Globus pallidus (tissue), 1 donor: Measurements from ENCODE around the gene STARD7.
"Not testable (repeated sequence)": the region's sequence is repeated elsewhere in the genome, so short reads cannot be mapped to it uniquely, and the experiment has no call there.

Source experiments
- DNase-seq: peaks from one replicate; pipeline ENCODE4 v3.0.0-alpha.2; 2015; ENCODE audit warnings: low spot score

The STARD7 gene

GRCh38 chr2:96236882-96237281, 28.3 kb upstream of the STARD7 start:
- DNase-seq = no peak

- DNase-seq = no peak
These were observed 25.3 kb upstream of the STARD7 start for GRCh38 chr2:96233880-96234316.

- no peak for DNase-seq
These were observed 24.8 kb upstream of the STARD7 start for GRCh38 chr2:96233436-96233835.

DNA sequence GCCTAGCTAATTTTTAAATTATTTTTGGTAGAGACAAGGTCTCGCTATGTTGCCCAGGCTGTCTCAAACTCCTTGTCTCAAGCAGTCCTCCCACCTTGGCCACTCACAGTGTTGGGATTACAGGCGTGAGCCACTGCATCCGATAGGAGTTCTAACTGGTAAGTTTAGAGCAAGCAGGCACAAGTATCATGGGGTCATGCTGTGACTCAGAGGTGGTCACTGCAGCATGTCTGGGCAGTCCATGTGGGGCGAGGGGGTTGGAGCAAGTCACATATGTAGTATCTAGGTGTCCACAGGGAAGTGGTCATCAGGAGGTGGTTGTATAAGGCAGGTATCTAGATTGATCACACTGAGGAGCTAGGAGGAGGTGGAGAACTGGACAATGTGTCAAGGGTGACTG, 22.7 kb upstream of the STARD7 start:
- DNase-seq = no peak

- peak; percentile 41 for DNase-seq
These were observed 16.4 kb upstream of the STARD7 start for GRCh38 chr2:96225016-96225533.

DNA sequence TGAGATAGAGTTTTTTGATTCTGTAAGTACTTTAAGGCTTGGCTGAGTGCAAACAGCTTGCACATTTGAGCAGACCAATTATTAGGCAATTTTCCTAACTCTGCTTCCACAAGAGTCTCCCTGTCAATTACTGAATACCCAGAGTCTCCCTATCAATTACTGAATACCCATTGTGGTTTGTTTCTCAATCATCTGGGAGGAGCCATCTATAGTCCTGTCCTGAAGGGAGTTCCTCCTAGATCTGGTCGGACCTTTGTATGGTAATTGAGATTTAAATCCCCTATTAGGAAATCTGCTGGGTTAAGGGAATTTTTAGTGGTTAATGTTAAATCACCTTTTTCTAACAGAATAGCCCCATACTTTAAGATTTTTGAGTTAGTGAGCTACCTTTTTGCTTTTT, 12.5 kb upstream of the STARD7 start:
- not testable (repeated sequence) for DNase-seq

GRCh38 chr2:96219959-96220358, 11.3 kb upstream of the STARD7 start:
- DNase-seq = not testable (repeated sequence)

- no peak for DNase-seq
These were observed 10.0 kb upstream of the STARD7 start for GRCh38 chr2:96218508-96219131.

GRCh38 chr2:96214554-96214953, 5.9 kb upstream of the STARD7 start:
- no peak for DNase-seq

DNA sequence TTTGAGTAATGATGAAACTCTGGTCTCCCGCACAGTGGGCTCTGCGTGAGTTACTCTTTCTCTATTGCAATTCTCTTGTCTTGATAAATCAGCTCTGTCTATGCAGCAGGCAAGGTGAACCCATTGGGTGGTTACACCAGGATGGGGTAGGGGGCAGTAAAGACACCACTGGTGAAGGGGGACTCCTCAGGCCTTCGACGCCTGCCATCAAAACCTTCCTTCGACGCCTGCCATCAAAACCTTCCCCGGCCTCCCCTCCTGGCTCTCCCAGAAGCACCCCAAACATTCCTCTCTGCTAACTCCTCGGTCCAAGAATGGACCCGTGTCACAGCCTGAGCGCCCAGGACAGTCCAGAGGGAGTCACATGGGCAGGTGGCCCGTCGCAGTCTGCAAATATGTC, 4.8 kb upstream of the STARD7 start:
- no peak for DNase-seq

GRCh38 chr2:96212339-96212738, 3.7 kb upstream of the STARD7 start:
- no peak for DNase-seq

DNA sequence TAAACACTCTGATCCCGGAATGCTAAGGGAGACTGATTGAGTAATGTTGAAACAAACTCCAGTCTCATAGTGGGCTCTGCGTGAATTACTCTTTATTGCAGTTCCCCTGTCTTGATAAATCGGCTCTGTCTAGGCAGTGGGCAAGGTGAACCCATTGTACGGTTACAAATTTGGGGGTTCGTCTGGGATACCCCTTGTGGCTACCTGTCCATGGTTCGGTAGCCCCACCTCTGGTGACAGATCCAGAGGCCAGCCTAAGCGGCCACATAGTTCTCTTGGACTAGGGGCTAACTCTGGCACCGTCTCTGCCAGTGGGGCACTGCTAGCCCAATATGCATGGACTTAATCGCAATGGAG, 1.1 kb upstream of the STARD7 start:
- no peak for DNase-seq

GRCh38 chr2:96209011-96209728, 543 bp upstream of the STARD7 start:
- DNase-seq = no peak

GRCh38 chr2:96207774-96208142, 869 bp downstream of the STARD7 start:
- no peak for DNase-seq

GRCh38 chr2:96207073-96207773, 1.4 kb downstream of the STARD7 start:
- no peak for DNase-seq

- no peak for DNase-seq
These were observed 2.7 kb downstream of the STARD7 start for GRCh38 chr2:96205888-96206287.

DNA sequence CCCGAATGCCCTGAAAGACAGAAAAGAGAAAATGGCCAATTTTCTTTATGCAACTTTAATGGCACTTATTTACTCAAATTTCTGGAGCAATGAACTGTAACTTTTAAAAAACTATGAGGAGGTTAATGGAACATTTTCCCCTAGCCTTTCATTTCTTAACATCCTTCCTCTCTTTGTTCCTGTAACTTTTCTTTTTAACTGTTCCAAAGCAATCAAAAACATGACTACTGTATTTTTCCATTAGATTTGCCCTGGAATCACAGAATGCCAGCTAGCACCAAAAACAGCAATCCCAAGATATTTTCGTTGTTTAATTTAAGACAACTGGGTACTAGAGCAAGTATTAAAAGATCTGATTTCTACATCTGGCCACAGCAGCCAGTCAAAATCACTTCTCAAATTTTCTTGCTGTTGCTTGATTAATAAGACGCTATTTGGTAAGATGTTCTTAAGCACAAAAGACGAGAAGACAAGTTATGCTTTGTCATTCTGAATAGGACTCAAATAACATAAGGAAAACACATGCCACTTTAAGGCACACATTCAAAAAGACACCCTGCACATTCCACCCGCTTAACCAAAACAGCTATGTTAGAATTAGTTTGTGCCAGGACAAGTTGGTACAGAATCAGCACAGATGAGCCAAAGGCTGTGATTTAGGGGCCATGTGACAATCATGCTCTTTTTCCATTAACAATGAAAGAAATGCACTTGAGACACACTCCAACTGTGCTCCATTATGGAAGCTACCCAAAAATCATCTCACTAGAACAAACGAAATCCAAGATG, 3.6 kb downstream of the STARD7 start:
- peak; percentile 90 for DNase-seq

DNA sequence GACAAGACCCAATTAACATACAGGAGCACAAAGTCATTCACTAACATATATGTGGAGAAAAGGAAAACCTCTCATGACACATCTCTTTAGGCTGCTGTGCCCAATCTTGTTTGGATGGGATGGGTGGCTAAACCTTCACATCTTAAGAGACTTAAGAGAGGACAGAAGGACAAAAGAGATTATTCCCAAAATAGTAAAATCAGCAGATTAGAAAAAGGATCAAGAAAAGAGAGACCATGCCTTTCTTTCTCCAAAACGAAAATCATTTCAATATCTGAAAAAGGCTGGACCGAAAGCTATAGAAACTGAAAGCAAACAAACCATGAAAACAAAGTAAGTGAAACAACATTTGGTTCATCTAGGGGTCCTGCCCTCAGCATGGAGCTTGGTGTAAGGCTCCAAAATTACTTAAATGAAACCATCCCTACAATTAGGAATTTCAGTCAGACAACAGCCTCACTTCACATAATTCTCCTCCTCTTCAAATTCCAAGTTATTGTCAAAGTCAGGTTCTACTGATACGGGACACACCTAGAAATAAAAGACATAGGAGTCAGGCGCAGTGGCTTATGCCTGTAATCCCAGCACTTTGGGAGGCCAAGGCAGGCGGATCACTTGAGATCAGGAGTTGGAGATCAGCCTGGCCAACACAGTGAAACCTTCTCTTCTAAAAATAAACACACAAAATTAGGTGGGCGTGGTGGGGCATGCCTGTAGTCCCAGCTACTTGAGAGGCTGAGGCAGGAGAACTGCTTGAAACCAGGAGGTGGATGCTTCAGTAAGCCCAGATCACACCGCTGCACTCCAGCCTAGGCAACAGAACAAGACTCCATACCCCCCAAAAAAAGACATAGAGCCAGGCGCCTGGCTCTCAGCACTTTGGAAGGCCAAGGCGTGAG, 5.2 kb downstream of the STARD7 start:
- no peak for DNase-seq

- DNase-seq = no peak
These were observed 6.3 kb downstream of the STARD7 start for GRCh38 chr2:96202152-96202854.

GRCh38 chr2:96201338-96201737, 7.3 kb downstream of the STARD7 start:
- no peak for DNase-seq

GRCh38 chr2:96198921-96199320, 9.7 kb downstream of the STARD7 start:
- no peak for DNase-seq
